Measurements from ENCODE around the gene ZMYND8. TPM values are rescaled to one million over a fixed set of nuclear protein-coding genes. Genes with fewer than 3 reads are reported as not detected.
A peak's percentile ranks its signal among the peaks of the same experiment; 100 is the strongest.

Gene ZMYND8
- total and polyA plus RNA-seq, 4 donors: 14.2 to 46.4 (median 30.1) TPM

DNA sequence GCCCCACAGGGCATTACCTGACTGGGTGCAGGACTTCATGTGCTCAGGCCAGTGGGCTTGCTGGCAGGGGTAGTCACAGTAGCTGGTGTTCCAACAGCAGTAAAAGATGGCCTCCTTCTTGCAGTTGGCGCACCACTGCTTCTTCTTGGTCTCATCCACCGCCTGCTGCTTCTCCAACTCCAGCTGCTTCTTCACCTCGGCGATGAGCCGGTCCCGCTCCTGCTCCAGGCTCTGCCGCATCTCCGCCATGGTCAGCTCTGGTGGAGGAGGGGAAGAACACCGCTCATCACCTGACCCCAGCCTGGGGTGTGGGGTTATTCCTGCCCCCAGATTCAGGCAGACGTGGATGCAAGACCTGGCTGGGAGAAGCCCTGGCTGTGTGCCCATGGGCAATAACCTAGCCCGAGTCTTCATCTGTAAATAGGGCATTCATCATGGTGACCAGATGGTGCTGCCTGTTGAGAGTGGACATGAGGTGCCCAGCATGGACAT, 132.2 kb downstream of the ZMYND8 start:
- DNase-seq (no peak), ATAC-seq (ENCODE audit: insufficient read depth, low FRiP score) (no peak)

DNA sequence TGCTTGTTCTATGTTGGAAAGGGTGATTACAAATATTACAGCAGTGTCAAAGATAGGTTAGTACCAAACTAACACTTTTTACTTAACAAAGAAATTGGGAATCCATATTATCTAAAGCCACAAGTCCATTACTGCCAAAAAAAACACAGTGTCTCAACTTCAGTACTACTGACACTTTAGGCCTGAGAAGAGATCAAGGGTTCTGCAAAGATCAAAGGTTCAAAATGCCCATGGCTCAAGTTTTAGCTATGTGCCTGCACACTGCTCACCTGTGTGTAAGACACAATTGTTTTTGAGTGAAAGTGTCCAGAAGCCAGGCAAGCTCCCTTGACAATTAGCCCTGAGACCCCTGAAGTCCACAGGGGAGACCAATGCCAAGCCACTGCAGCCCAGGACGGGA, 132.6 kb downstream of the ZMYND8 start:
- Histone ChIP-seq H3K9ac (ENCODE audit: insufficient read depth in 1 of 2, low read length in 2 of 2) (no peak overlapping the region), H3K27ac (ENCODE audit: low read depth in 1 of 2, low read length in 1 of 2) (no peak overlapping the region), H3K36me3 (ENCODE audit: control insufficient read depth in 4 of 4, insufficient read depth in 4 of 4, low read length in 4 of 4) (peaks cover 35 to 46% (median 43%) of the 10 kb centered on the region in 4 donors), H3K4me3 (no peak overlapping the region), H3K4me1 (ENCODE audit: control insufficient read depth in 5 of 5, insufficient read depth in 5 of 5, low read length in 5 of 5) (no peaks in the 10 kb centered on the region), H3K9me3 (ENCODE audit: control insufficient read depth in 4 of 4, insufficient read depth in 3 of 4, low read length in 3 of 4) (no peaks in the 10 kb centered on the region), H3K27me3 (ENCODE audit: control insufficient read depth in 3 of 3, insufficient read depth in 3 of 3, low read length in 2 of 3) (no peaks in the 10 kb centered on the region)
- WGBS, 2 donors: 96 to 98% methylated on average over 1 of the region's 1 CpG
- no peak for ATAC-seq (ENCODE audit: insufficient read depth, low FRiP score)
- DNase-seq: no peak
- TF ChIP-seq, protein P1, sequence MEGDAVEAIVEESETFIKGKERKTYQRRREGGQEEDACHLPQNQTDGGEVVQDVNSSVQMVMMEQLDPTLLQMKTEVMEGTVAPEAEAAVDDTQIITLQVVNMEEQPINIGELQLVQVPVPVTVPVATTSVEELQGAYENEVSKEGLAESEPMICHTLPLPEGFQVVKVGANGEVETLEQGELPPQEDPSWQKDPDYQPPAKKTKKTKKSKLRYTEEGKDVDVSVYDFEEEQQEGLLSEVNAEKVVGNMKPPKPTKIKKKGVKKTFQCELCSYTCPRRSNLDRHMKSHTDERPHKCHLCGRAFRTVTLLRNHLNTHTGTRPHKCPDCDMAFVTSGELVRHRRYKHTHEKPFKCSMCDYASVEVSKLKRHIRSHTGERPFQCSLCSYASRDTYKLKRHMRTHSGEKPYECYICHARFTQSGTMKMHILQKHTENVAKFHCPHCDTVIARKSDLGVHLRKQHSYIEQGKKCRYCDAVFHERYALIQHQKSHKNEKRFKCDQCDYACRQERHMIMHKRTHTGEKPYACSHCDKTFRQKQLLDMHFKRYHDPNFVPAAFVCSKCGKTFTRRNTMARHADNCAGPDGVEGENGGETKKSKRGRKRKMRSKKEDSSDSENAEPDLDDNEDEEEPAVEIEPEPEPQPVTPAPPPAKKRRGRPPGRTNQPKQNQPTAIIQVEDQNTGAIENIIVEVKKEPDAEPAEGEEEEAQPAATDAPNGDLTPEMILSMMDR (IDR thresholded peaks at IDR 0.05; ENCODE audit: control extremely low read depth, extremely low read depth): no peak

More for the DNA sequence above, 132.2 kb downstream of the ZMYND8 start:
- 95% methylated on average over 11 of the region's 11 CpGs for WGBS, 2 donors
- Histone ChIP-seq H3K27me3 (ENCODE audit: control insufficient read depth in 3 of 3, insufficient read depth in 3 of 3, low read length in 2 of 3) (no peaks in the 10 kb centered on the region), H3K4me1 (ENCODE audit: control insufficient read depth in 5 of 5, insufficient read depth in 5 of 5, low read length in 5 of 5) (no peaks in the 10 kb centered on the region), H3K4me3 (no peak overlapping the region), H3K9ac (ENCODE audit: insufficient read depth in 1 of 2, low read length in 2 of 2) (no peak overlapping the region), H3K9me3 (ENCODE audit: control insufficient read depth in 4 of 4, insufficient read depth in 3 of 4, low read length in 3 of 4) (no peaks in the 10 kb centered on the region), H3K27ac (ENCODE audit: low read depth in 1 of 2, low read length in 1 of 2) (no peak overlapping the region), H3K36me3 (ENCODE audit: control insufficient read depth in 4 of 4, insufficient read depth in 4 of 4, low read length in 4 of 4) (peaks cover 36 to 46% (median 46%) of the 10 kb centered on the region in 4 donors)
- TF ChIP-seq, protein P1 (IDR thresholded peaks at IDR 0.05; ENCODE audit: control extremely low read depth, extremely low read depth): no peak

DNA sequence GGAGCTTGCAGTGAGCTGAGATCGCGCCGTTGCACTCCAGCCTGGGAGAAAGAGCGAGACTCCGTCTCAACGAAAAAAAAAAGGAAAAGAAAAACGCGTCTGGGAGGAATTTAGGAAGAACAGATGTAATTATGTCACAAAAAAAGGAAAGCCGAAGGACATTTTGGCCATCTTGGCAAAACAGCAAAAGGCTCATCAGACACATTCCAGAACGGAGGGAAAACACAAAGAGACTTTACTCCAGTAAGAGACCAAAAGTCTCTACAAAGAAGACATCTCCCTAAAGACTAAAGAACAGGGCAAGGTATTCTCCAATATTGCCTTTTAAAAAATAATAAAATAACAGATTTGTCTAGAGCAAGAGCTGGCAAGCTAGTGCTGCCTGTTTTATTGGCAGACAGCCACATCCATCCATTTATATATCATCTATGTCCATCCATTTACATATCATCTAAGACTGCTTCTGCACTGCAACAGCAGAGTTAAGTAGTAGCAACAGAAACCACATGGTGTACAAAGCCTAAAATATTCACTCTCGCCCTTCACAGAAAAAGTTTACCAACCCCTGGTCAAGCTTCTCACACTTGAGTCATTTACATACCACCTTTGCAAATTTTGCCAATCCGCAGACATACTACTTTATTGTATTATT, 133.9 kb downstream of the ZMYND8 start:
- Histone ChIP-seq H3K27me3 (ENCODE audit: control insufficient read depth in 3 of 3, insufficient read depth in 3 of 3, low read length in 2 of 3) (no peaks in the 10 kb centered on the region), H3K9ac (ENCODE audit: insufficient read depth in 1 of 2, low read length in 2 of 2) (no peak overlapping the region), H3K27ac (ENCODE audit: low read depth in 1 of 2, low read length in 1 of 2) (no peak overlapping the region), H3K9me3 (ENCODE audit: control insufficient read depth in 4 of 4, insufficient read depth in 3 of 4, low read length in 3 of 4) (no peaks in the 10 kb centered on the region), H3K4me3 (no peak overlapping the region), H3K4me1 (ENCODE audit: control insufficient read depth in 5 of 5, insufficient read depth in 5 of 5, low read length in 5 of 5) (peaks cover 0 to 4% (median 0%) of the 10 kb centered on the region in 5 donors), H3K36me3 (ENCODE audit: control insufficient read depth in 4 of 4, insufficient read depth in 4 of 4, low read length in 4 of 4) (peaks cover 33 to 49% (median 38%) of the 10 kb centered on the region in 4 donors)
- DNase-seq: peak in 1 of 3 donors; percentile 9
- WGBS, 2 donors: 92 to 97% methylated on average over 12 of the region's 12 CpGs
- TF ChIP-seq, protein P1 (IDR thresholded peaks at IDR 0.05; ENCODE audit: control extremely low read depth, extremely low read depth): no peak
- ATAC-seq (ENCODE audit: insufficient read depth, low FRiP score): no peak
